ENCODE results near the gene NPDC1. TPM values are rescaled to one million over a fixed set of nuclear protein-coding genes. Genes with fewer than 3 reads are reported as not detected.

NPDC1 gene
- total RNA-seq, 1 donor, result 23.8 TPM

- DNase-seq (ENCODE audit: low read depth), result no peak
- H3K4me3 ChIP-seq (ENCODE audit: low read depth, low read length), result no peak overlapping the region
- no peak for TF ChIP-seq CTCF (IDR thresholded peaks at IDR 0.05; ENCODE audit: insufficient read depth, low read length)
Measured at GRCh38 chr9:137056739-137057415, 10.9 kb upstream of the NPDC1 start.

- peak; percentile 97 for DNase-seq (ENCODE audit: low read depth)
- H3K4me3 ChIP-seq (ENCODE audit: low read depth, low read length), result no peak overlapping the region
- TF ChIP-seq CTCF (IDR thresholded peaks at IDR 0.05; ENCODE audit: insufficient read depth, low read length), result no peak
Measured at GRCh38 chr9:137055385-137056364, 9.7 kb upstream of the NPDC1 start.

- DNase-seq (ENCODE audit: low read depth), result no peak
- no peak overlapping the region for H3K4me3 ChIP-seq (ENCODE audit: low read depth, low read length)
- no peak for TF ChIP-seq CTCF (IDR thresholded peaks at IDR 0.05; ENCODE audit: insufficient read depth, low read length)
Measured at GRCh38 chr9:137054932-137055384, 9.0 kb upstream of the NPDC1 start.

- TF ChIP-seq CTCF (IDR thresholded peaks at IDR 0.05; ENCODE audit: insufficient read depth, low read length), result no peak
- no peak within 1 kb of the TSS for H3K4me3 ChIP-seq (ENCODE audit: low read depth, low read length)
- no peak for DNase-seq (ENCODE audit: low read depth)
Measured at GRCh38 chr9:137053944-137054931, 8.3 kb upstream of the NPDC1 start, which contains the start of gene ENTPD2. Gene ENTPD2, minus strand, starts transcription at chr9:137054061. Its CDS starts 64 bp downstream, at chr9:137053997.

GRCh38 chr9:137052998-137053943 lies 7.3 kb upstream of the NPDC1 start:
- DNase-seq (ENCODE audit: low read depth), result no peak
- H3K4me3 ChIP-seq (ENCODE audit: low read depth, low read length), result no peak overlapping the region
- no peak for TF ChIP-seq CTCF (IDR thresholded peaks at IDR 0.05; ENCODE audit: insufficient read depth, low read length)

Measured in fibroblast of the aortic adventitia (primary cell).